Memory B cell (primary cell): Measurements from ENCODE around the gene SOWAHD.
"Not testable (repeated sequence)": the region's sequence is repeated elsewhere in the genome, so short reads cannot be mapped to it uniquely, and the experiment has no call there.

ENCODE experiments used
- ATAC-seq: fragments of 150-1000 bp; cut with Tn5 transposase; 2 replicates; pipeline ENCODE4 v1.10.0; 2021; ENCODE audit warnings: low read depth, mild to moderate bottlenecking, moderate library complexity
- DNase-seq, 2 donors: peaks; one replicate each; pipeline ENCODE4 v3.0.0; 2022; ENCODE audit warnings: low spot score in 2 of 2
- H3K27ac Mint-ChIP-seq: one replicate; pipeline ENCODE4 v1.8.0; 2022; ENCODE audit warnings: mild to moderate bottlenecking, moderate library complexity, mixed read lengths
- H3K27me3 Mint-ChIP-seq: one replicate; pipeline ENCODE4 v1.8.0; 2022; ENCODE audit warnings: mixed read lengths
- H3K36me3 Mint-ChIP-seq: one replicate; pipeline ENCODE4 v1.8.0; 2022; ENCODE audit warnings: mild to moderate bottlenecking, mixed read lengths
- H3K4me1 Mint-ChIP-seq: one replicate; pipeline ENCODE4 v1.8.0; 2022; ENCODE audit warnings: mixed read lengths
- H3K4me3 Mint-ChIP-seq: one replicate; pipeline ENCODE4 v1.8.0; 2022; ENCODE audit warnings: mild to moderate bottlenecking, moderate library complexity, mixed read lengths
- H3K9me3 Mint-ChIP-seq: one replicate; pipeline ENCODE4 v1.8.0; 2022; ENCODE audit warnings: mixed read lengths

The SOWAHD gene

GRCh38 chrX:119750751-119751150 is 7.6 kb upstream of the SOWAHD start:
- H3K27ac Mint-ChIP-seq, H3K4me3 Mint-ChIP-seq, ATAC-seq, H3K27me3 Mint-ChIP-seq, H3K4me1 Mint-ChIP-seq, H3K36me3 Mint-ChIP-seq, DNase-seq, H3K9me3 Mint-ChIP-seq: not testable (repeated sequence)

- H3K36me3 Mint-ChIP-seq, result no peaks in the 10 kb centered on the region
- DNase-seq, result no peak
- H3K27ac Mint-ChIP-seq, result no peak overlapping the region
- no peak overlapping the region for H3K4me3 Mint-ChIP-seq
- no peak for ATAC-seq
- peaks cover 25% of the 10 kb centered on the region for H3K4me1 Mint-ChIP-seq
- no peaks in the 10 kb centered on the region for H3K27me3 Mint-ChIP-seq
- H3K9me3 Mint-ChIP-seq, result no peaks in the 10 kb centered on the region
Measured at GRCh38 chrX:119753001-119753400, 5.4 kb upstream of the SOWAHD start.

DNA sequence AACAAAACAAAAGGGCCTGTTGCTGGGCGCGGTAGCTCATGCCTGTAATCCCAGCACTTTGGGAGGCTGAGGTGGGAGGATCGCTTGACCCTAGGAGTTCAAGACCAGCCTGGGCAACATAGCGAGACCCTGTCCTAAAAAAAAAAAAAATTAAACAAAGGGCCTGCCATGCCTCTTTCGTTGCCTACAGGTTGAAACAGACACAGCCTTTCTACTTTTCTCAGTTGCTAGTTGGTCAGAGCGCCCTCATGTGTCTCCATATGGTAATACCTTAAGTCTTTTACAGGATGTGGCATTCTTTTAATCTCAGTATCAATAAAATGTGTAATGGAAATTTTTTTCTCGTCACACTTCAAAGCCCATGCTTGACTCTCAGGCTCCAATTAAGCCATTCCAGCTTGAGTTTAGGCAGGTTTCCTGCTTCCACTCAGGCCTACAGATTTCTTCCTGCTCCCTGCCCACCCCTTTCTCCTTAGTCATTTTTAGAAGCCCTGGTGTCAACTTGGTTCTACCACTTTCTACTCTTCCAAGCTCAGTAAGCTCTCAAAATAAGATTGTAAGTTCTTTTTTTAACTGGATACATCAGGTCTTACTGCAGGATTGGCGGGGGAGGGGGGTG is 4.6 kb upstream of the SOWAHD start:
- Mint-ChIP-seq H3K27me3 (no peaks in the 10 kb centered on the region), H3K9me3 (no peaks in the 10 kb centered on the region), H3K27ac (peak overlapping the region; percentile 60), H3K4me1 (peaks cover 25% of the 10 kb centered on the region), H3K4me3 (no peak overlapping the region), H3K36me3 (no peaks in the 10 kb centered on the region)
- ATAC-seq (no peak), DNase-seq (no peak)

GRCh38 chrX:119755981-119756533 is 2.3 kb upstream of the SOWAHD start:
- Mint-ChIP-seq H3K27me3 (no peaks in the 10 kb centered on the region), H3K4me1 (peaks cover 25% of the 10 kb centered on the region), H3K9me3 (no peaks in the 10 kb centered on the region), H3K4me3 (peak overlapping the region; percentile 73), H3K36me3 (no peaks in the 10 kb centered on the region), H3K27ac (peak overlapping the region; percentile 96)
- ATAC-seq (peak; percentile 58), DNase-seq (no peak)

- H3K4me3 Mint-ChIP-seq, result peak overlapping the region; percentile 88
- H3K4me1 Mint-ChIP-seq, result peaks cover 27% of the 10 kb centered on the region
- H3K27me3 Mint-ChIP-seq, result no peaks in the 10 kb centered on the region
Measured at GRCh38 chrX:119756926-119757635, 1.3 kb upstream of the SOWAHD start.

DNA sequence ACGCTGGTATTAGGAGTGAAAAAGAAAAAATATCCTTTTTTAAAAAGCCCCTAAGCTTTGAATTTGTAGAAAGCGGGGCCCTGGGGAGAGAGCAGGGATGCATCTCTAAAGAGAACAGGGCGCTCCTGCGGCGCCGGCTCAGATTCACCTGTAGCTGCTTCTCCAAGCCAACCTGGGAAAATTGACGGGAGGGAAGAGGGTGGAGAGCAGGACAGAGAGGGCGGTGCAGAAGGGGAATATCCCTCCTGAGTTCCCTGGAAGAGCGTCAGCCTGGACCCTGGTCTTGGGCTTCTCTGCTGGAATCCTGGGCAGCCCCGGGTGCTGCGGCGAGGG is 776 bp upstream of the SOWAHD start:
- Mint-ChIP-seq H3K27ac (peak overlapping the region; percentile 96), H3K4me3 (peak overlapping the region; percentile 88), H3K4me1 (peaks cover 31% of the 10 kb centered on the region), H3K36me3 (no peaks in the 10 kb centered on the region), H3K9me3 (no peaks in the 10 kb centered on the region), H3K27me3 (no peaks in the 10 kb centered on the region)
- DNase-seq, result no peak
- ATAC-seq, result no peak

More at GRCh38 chrX:119756926-119757635, 1.3 kb upstream of the SOWAHD start:
- Mint-ChIP-seq H3K27ac (peak overlapping the region; percentile 96), H3K9me3 (no peaks in the 10 kb centered on the region), H3K36me3 (no peaks in the 10 kb centered on the region)
- ATAC-seq, result no peak
- no peak for DNase-seq

- peak overlapping the region; percentile 85 for H3K4me3 Mint-ChIP-seq
- H3K4me1 Mint-ChIP-seq, result peaks cover 43% of the 10 kb centered on the region
- DNase-seq (peak in 1 of 2 donors; percentile 42), ATAC-seq (peak; percentile 18)
- H3K27ac Mint-ChIP-seq, result peak overlapping the region; percentile 78
- no peaks in the 10 kb centered on the region for H3K36me3 Mint-ChIP-seq
- H3K9me3 Mint-ChIP-seq, result no peaks in the 10 kb centered on the region
- no peaks in the 10 kb centered on the region for H3K27me3 Mint-ChIP-seq
Measured at GRCh38 chrX:119758731-119759247, 401 bp downstream of the SOWAHD start.

- peaks cover 43% of the 10 kb centered on the region for H3K4me1 Mint-ChIP-seq
- peak overlapping the region; percentile 78 for H3K27ac Mint-ChIP-seq
- H3K36me3 Mint-ChIP-seq, result no peaks in the 10 kb centered on the region
- DNase-seq (no peak), ATAC-seq (no peak)
- H3K9me3 Mint-ChIP-seq, result no peaks in the 10 kb centered on the region
- H3K4me3 Mint-ChIP-seq, result peak overlapping the region; percentile 85
- H3K27me3 Mint-ChIP-seq, result no peaks in the 10 kb centered on the region
Measured at GRCh38 chrX:119759248-119759766, 919 bp downstream of the SOWAHD start.

DNA sequence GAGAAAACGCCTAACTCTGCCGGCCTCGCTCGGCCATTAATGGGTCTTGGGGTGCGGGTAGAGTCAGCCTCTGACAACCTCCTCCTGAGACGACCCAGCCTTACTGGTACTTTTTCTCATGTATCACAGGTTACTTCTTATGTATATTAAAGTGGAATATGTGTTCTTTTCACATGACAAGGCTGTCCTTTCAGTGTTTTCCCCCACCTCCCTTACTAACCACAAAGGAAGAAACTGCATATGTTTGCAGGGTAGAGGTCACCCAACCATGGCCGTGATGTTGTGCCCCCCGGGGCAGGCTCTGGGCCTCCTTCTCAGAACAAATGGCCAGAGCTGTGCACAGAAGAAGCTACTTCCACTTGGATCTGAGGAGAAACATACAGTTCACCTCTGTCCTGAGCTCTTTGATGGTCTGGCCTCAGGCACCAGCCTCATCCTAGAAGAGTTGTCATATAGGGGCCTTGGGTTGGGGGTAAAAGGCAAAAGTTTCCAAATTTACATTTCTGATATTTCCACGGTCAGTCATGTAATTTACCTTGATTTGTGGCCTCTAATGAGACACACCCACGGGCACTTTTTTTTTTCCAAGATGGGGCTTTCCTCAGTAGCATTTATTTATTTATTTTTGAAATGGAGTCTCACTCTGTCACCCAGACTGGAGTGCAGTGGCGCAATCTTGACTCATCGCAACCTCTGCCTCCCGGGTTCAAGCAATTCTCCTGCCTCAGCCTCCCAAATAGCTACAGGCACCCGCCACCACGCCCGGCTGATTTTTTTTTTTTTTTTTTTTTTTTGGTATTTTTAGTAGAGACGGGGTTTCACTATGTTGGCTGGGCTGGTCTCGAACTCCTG is 1.9 kb downstream of the SOWAHD start:
- Mint-ChIP-seq H3K4me1 (peaks cover 38% of the 10 kb centered on the region), H3K4me3 (peak overlapping the region; percentile 85), H3K27ac (peak overlapping the region; percentile 78), H3K36me3 (no peaks in the 10 kb centered on the region), H3K9me3 (no peaks in the 10 kb centered on the region), H3K27me3 (no peaks in the 10 kb centered on the region)
- ATAC-seq, result peak; percentile 8
- DNase-seq, result no peak

DNA sequence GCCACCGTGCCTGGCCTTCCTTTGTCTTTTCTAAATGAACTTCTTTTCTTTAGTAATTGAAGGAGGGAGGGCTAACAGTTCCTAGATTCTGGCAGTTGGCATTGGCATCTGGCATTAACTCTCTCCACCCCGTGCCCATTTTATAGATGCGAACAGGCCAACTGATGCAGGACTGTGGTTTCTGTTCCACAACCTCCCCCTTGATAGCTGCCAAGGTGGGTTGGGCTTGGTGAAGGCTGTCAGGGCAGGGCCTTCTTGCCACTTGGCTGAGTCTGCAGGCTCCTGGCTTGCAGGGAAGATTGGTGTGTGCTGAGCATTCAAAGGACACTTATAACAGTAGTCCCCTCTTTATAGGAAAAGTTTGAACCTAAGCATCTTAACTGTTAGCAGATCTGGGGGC is 4.3 kb downstream of the SOWAHD start:
- peak overlapping the region; percentile 67 for H3K27ac Mint-ChIP-seq
- peak overlapping the region; percentile 52 for H3K4me3 Mint-ChIP-seq
- peaks cover 21% of the 10 kb centered on the region for H3K4me1 Mint-ChIP-seq
- no peaks in the 10 kb centered on the region for H3K36me3 Mint-ChIP-seq
- ATAC-seq (no peak), DNase-seq (no peak)
- H3K27me3 Mint-ChIP-seq, result no peaks in the 10 kb centered on the region
- H3K9me3 Mint-ChIP-seq, result no peaks in the 10 kb centered on the region

DNA sequence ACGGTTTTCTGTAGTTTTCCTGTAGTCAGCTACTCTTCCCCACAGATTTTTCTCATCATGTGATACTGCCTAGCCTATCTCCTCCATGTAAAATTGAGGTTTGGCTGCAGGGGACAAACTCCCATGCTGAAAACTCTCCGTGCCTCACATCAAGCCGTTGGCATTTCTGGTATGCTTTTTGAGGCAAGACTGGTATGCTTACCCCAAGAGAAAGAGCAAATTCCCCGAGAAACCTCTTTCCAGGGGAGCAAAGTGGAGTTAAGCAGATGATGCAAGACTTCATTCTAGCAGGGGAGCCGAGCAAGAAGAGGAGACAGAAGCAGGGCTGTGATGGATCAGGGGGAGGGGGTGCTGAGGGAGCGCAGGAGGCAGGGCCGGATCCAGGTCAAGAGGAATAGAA is 4.8 kb downstream of the SOWAHD start:
- no peak for ATAC-seq

DNA sequence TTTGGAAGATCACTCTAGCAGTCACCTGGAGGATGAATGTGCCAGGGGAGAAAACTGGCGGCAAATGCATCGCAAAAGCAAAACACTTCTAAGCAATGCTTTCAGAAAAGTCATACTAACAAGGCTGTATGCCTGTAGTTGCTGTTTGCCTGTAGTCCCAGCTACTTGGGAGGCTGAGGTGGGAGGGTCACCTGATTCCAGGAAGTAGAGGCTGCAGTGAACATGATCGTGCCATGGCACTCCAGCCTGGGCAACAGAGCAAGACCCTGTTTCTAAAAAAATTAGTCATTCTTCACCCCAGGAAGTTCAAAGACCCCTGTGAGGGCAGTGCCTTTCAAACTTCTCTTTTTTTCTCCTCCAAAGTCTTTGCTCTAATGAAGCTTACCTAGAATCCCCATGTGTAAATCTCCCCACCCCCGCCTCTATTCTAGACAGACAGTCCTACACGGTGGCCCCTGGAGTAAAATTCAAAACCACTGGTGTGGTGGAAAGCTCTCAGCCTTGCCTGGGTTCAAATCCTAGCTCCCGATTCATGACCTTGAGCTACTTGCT is 5.5 kb downstream of the SOWAHD start:
- Mint-ChIP-seq H3K4me1 (peaks cover 21% of the 10 kb centered on the region), H3K9me3 (no peaks in the 10 kb centered on the region), H3K36me3 (peaks cover 1% of the 10 kb centered on the region), H3K27me3 (no peaks in the 10 kb centered on the region), H3K4me3 (no peak overlapping the region), H3K27ac (peak overlapping the region; percentile 67)
- DNase-seq, result no peak
- ATAC-seq, result peak; percentile 38

More for the DNA sequence above, 4.8 kb downstream of the SOWAHD start:
- peaks cover 21% of the 10 kb centered on the region for H3K4me1 Mint-ChIP-seq
- no peak overlapping the region for H3K4me3 Mint-ChIP-seq
- no peaks in the 10 kb centered on the region for H3K36me3 Mint-ChIP-seq
- no peaks in the 10 kb centered on the region for H3K9me3 Mint-ChIP-seq
- peak overlapping the region; percentile 67 for H3K27ac Mint-ChIP-seq
- no peak for DNase-seq
- no peaks in the 10 kb centered on the region for H3K27me3 Mint-ChIP-seq

- peak overlapping the region; percentile 69 for H3K27ac Mint-ChIP-seq
- H3K36me3 Mint-ChIP-seq, H3K27me3 Mint-ChIP-seq, DNase-seq, H3K4me1 Mint-ChIP-seq, ATAC-seq, H3K4me3 Mint-ChIP-seq, H3K9me3 Mint-ChIP-seq: not testable (repeated sequence)
Measured at GRCh38 chrX:119768436-119768835, 10.0 kb downstream of the SOWAHD start.
